Measurements from ENCODE around the gene SPECC1.
"Not testable (repeated sequence)": the region's sequence is repeated elsewhere in the genome, so short reads cannot be mapped to it uniquely, and the experiment has no call there.

SPECC1 gene

GRCh38 chr17:20010099-20010863, 1.1 kb downstream of the SPECC1 start:
- peak; percentile 43 for DNase-seq

DNA sequence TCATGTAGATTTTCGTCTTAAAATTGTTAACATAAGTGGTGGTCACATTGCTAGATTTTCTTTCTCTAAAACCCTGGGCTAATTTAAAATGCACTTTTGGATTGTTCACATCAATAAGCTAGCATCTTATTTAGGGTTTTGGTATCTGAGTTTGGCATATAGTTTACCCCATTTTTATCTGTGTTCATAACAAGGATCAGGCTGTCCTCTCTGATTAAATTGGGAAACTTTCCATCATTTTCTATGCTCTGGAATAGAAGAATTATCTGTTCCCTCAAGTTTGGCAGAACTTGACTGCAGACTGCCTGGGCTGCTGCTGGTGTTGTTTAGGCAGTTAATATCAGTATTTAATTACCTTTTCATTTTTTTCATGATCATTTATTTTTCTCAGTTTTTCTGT, 1.8 kb downstream of the SPECC1 start:
- no peak for DNase-seq

GRCh38 chr17:20012017-20012536, 2.9 kb downstream of the SPECC1 start:
- DNase-seq = no peak

DNA sequence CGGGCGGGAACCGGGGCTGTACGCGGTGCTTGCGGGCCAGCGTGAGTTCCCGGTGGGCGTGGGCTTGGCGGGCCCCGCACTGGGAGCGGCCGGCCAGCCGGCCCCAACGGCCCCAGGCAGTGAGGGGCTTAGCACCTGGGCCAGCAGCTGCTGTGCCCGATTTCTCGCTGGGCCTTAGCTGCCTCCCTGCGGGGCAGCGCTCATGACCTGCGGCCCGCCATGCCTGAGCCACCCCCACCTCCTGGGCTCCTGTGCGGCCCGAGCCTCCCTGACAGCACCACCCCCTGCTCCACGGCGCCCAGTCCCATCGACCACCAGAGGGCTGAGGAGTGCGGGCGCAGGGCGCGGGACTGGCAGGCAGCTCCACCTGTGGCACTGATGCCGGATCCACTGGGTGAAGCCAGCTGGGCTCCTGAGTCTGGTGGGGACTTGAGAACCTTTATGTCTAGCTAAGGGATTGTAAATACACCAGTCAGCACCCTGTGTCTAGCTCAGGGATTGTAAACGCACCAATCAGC, 7.4 kb downstream of the SPECC1 start:
- DNase-seq = not testable (repeated sequence)

GRCh38 chr17:20022701-20023100, 13.5 kb downstream of the SPECC1 start:
- no peak for DNase-seq

GRCh38 chr17:20026960-20027359, 17.8 kb downstream of the SPECC1 start:
- DNase-seq = no peak

DNA sequence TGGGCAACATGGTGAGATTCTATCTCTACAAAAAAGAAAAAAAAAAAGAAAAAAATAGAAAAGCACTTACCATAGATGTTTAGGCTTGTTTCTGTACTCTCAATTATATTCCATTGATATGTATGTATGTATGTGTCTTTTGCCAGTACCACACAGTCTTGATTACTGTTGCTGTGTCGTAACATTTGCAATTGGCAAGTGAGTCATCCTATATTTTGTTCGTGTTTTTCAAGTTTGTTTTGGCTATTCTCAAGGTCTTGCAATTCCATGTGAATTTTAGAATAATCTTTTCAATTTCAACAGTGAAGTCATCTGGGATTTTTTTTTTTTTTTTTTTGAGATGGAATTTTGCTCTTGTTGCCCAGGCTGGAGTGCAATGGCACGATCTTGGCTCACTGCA, 19.3 kb downstream of the SPECC1 start:
- DNase-seq = peak; percentile 9

DNA sequence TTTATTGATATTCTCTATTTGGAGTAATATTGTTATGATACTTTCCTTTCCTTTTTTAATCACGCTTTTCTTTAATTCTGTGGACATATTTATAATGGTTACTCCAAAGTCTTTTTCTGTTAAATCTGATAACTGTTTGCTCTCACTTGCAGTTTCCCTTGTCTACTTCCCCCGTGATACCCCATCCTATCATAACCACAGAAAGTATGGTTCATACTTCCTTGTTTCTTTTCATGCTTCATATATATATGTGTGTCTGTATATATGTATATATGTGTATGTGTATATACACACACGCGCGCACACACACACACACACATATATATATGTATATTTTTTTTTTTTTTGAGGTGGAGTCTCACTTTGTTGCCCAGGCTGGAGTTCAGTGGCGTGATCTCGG, 23.5 kb downstream of the SPECC1 start:
- no peak for DNase-seq

- DNase-seq = no peak
Measured at GRCh38 chr17:20033415-20033814, 24.3 kb downstream of the SPECC1 start.

DNA sequence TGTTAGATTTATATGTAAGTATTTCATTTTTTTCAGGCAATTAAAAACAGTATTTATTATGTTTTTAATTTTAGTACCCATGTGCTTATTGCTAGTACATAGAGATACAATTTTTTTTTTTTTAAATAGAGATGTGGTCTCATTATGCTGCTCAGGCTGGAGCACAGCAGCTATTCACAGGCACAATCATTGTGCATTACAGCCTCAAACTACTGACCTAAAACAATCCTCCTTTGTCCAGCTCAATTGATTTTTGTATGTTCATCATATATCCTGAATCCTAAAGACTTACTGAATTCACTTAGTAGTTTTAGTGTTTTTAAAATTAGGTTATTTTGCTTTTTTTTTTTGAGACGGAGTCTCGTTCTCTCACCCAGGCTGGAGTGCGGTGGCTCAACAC, 26.3 kb downstream of the SPECC1 start:
- no peak for DNase-seq

GRCh38 chr17:20037286-20037685, 28.1 kb downstream of the SPECC1 start:
- not testable (repeated sequence) for DNase-seq

DNA sequence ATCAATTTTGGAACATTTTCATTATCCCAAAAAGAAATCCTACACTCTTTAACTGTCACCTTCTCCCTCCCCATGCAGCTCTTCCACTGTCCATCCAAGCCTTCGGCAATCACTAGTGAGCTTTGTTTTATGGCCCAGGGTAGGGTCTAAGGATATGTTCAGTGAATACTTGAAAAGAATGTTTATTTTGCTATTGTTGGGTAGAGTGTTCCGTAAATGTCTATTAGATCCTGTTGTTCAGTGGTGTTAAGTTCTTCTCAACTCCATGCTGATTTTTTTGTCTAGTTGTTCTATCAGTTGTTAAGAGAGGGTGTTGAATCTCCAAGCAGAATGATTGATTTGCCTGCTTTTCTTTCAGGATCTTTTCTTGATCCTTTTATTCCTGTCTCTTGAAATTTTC, 29.9 kb downstream of the SPECC1 start:
- DNase-seq = no peak

- DNase-seq = no peak
Measured at GRCh38 chr17:20040216-20040615, 31.1 kb downstream of the SPECC1 start.

- DNase-seq = no peak
Measured at GRCh38 chr17:20043021-20043420, 33.9 kb downstream of the SPECC1 start.

DNA sequence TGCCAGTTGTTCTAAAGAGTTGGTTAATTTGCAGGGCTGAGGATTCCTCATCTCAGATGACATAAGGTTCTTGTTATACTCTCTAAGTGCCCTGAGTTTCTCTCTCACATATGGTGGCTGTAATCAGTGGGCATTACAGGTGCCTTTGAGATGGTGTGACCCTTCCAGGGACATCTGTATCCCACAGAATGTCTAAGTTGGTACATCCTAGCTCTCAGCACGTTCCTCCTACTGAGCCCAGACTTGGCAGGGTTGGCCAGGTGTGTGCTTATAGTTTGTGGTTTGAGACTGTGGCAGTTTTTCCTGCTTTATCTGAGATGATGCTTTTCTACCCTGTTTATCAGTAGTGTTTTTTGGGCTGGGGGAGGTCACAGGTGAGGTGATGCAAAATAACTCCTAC, 36.3 kb downstream of the SPECC1 start:
- no peak for DNase-seq

GRCh38 chr17:20046629-20047028, 37.5 kb downstream of the SPECC1 start:
- no peak for DNase-seq

DNA sequence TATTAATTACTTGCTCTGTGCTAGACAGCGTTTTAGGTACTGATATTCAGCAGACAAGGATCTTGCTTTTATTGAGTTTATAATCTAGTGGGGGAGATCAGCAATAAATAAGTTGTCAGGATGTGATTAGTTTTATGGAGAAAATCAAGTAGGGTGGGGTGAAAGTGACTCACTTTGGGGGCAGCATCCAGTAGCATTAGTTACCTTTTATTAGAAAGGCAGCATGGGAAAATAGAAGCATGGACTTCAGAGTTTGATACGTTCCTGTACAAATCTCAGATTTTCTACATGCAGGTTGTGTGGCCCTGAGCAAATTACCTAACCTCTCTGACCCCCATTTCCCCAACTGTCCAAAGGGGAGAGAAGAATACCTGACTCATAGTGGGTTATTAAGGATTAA, 42.5 kb downstream of the SPECC1 start:
- no peak for DNase-seq

GRCh38 chr17:20053361-20053964, 44.3 kb downstream of the SPECC1 start:
- no peak for DNase-seq

GRCh38 chr17:20059728-20060188, 50.6 kb downstream of the SPECC1 start:
- no peak for DNase-seq

DNA sequence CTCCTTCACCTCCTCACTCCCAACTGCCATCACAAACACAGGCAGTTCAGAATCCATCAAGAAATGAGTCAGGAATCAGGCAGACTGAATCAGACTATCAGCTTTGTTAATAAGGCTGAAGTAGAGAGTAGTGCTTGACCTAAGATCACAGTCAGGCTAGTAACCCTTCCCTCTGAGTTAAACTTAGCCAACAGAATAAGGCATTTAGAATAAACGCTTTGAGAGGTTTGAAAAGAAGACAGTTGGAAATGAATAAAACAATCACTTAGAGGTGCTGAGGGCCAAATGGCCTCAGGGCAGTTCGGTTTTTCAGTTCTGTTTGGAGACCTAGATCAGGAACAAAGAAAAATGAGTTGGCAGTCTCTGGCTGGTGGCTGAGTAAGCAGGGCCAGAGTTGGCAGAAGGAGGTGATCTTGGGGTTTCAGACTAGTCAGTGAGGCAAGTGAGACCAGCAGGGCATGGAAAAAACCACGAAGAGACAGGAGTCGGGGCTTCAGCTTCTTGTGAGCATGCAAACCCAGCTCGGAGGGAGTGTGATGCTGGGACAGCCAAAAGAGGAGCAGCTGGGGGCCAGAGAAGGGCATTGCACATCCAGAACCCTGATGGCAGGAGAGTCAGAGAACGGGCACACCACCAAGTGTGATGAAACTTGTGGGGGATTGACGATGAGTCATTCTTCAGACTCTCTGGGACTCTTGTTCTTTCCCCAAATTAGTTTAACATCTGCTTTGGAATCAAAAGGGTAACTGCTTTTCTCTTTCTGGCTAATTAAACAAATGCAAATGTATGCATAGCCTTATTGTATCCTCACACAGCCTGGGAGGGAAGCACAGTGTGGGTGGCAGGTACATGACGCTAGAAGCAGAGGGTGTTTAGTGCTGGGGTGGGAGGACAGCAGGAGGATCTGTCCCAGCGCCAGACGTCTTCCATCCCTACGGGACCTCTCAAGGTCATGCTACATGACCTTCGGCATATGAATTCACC, 54.8 kb downstream of the SPECC1 start:
- peak; percentile 87 for DNase-seq

DNA sequence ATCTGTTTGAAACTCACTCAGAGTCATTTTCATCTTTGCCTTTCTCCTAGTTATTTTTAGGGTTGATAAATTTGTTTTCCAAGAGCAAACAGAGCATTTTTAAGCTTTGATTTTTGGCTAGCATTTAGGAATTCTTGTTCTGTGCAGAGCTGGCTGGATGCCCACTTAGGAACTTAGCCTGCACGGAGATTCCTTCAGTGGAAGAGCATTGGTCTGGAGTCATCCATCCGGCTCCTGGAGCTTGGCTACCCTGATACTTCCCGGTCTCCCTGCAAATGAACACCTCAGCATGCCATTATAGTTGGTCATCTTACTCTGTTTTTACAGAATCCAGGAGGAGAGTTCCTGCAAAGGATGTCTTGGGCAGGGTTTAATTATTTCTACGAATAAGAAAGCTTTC, 57.1 kb downstream of the SPECC1 start:
- DNase-seq = peak; percentile 81

- no peak for DNase-seq
Measured at GRCh38 chr17:20067711-20068110, 58.6 kb downstream of the SPECC1 start.

DNA sequence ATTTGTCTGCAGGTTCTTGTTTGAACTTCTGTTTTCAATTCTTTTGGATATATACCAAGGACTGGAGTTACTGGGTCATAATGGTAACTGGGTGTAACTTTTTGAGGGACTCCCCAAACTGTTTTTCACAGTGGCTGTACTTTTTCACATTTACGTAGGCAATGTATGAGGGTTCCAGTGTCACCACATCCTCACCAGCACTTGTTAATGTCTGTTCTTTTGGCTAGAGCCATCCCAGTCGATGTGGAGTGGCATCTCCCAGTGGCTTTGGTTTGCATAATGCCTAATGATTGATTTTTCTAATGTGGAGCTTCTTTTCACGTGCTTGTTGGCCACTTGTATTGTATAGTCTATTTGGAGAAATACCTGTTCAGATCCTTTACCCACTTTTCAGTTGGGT, 59.3 kb downstream of the SPECC1 start:
- DNase-seq = no peak

All from fibroblast of skin of scalp (primary cell).